Retinal pigment epithelial cell (primary cell): Measurements from ENCODE around the gene PDZD11.
A peak's percentile ranks its signal among the peaks of the same experiment; 100 is the strongest.

Experiments used
- DNase-seq: peaks from one replicate; pipeline ENCODE4 v3.0.0-alpha.2; 2010; ENCODE audit warnings: low read depth
- H3K4me3 ChIP-seq: 2 replicates; pipeline ENCODE4 v1.5.1; 2011; ENCODE audit warnings: mild to moderate bottlenecking, low read length, control low read depth, moderate library complexity
- TF ChIP-seq, protein P1 (sequence below): conservative IDR thresholded peaks from 2 replicates; pipeline ENCODE4 v1.5.1; 2011; ENCODE audit warnings: low read depth, low read length, control low read depth, inconsistent platforms

PDZD11 gene

DNA sequence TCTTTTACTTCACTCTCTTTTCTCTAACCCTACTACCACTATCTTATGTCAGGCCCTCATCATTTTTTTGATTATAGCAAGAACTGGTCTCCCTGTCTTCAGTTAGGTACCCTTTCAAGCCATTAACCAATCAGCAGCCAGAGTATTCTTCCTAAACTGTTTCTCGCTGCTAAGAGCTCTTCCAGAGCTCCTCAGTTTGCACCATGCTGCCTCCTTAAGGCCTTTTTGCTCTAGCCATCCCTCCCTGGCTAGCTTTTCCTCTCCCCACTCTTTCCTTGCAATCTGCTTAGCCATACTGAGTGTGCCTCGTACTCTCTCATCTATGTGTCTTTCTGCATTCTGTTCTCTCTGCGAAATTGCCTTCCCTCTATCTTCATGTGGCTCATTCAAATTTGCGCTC is 33.1 kb upstream of the PDZD11 start:
- no peak overlapping the region for H3K4me3 ChIP-seq
- no peak for DNase-seq
- TF ChIP-seq, protein P1, sequence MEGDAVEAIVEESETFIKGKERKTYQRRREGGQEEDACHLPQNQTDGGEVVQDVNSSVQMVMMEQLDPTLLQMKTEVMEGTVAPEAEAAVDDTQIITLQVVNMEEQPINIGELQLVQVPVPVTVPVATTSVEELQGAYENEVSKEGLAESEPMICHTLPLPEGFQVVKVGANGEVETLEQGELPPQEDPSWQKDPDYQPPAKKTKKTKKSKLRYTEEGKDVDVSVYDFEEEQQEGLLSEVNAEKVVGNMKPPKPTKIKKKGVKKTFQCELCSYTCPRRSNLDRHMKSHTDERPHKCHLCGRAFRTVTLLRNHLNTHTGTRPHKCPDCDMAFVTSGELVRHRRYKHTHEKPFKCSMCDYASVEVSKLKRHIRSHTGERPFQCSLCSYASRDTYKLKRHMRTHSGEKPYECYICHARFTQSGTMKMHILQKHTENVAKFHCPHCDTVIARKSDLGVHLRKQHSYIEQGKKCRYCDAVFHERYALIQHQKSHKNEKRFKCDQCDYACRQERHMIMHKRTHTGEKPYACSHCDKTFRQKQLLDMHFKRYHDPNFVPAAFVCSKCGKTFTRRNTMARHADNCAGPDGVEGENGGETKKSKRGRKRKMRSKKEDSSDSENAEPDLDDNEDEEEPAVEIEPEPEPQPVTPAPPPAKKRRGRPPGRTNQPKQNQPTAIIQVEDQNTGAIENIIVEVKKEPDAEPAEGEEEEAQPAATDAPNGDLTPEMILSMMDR = no peak

DNA sequence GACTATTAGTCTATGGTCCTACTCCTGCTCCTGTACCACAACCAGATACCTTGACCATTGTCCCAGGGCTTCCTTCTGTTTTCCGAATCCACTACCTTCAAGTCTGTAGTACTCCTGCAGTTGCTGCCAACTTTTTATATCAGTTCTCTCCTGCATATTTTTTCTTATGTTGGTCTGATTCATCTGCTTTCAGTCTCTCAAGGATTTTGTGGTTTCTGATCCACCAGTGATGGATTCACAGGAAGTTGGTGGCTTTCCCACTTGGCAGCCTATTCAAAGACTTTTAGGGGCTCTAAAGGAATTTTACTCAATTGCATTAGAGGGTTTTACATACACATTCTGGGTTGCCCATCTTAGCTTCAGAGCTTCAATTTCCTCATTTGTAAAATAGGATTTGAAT is 23.8 kb upstream of the PDZD11 start:
- TF ChIP-seq, protein P1 = no peak
- DNase-seq = no peak
- no peak overlapping the region for H3K4me3 ChIP-seq

DNA sequence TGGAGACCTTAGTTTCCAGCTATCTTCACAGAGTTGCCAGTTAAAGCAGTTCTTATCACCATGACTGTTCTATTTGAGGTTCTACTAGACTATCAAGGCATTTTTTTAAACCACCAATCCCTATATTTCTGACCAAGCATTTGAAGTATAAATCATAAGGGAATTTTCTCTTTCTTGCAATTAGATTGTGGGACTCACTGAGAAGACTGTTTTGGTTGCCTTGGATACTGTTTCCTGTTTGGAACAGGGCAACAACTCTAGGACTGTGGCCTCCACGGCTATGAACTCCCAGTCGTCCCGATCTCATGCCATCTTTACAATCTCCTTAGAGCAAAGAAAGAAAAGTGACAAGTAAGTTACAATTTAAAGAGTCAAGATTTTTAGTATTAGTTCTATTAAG is 12.0 kb upstream of the PDZD11 start:
- TF ChIP-seq, protein P1 = no peak
- no peak overlapping the region for H3K4me3 ChIP-seq
- no peak for DNase-seq

DNA sequence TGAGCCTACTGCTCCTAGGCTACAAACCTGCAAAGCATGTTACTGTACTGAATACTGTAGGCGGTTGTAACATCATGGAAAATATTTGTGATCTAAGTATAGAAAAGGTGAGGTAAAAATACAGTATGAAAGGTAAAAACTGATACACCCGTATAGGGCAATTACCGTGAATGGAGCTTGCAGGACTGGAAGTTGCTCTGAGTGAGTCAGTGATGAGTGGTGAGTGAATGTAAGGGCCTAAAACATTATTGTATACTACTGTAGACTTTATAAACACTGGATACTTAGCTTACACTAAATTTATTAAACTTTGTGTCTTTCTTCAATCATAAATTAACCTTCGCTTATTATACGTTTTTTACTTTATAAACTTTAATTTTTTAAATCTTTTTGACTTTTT is 3.9 kb upstream of the PDZD11 start:
- DNase-seq = no peak
- H3K4me3 ChIP-seq = no peak overlapping the region
- TF ChIP-seq, protein P1 = no peak

DNA sequence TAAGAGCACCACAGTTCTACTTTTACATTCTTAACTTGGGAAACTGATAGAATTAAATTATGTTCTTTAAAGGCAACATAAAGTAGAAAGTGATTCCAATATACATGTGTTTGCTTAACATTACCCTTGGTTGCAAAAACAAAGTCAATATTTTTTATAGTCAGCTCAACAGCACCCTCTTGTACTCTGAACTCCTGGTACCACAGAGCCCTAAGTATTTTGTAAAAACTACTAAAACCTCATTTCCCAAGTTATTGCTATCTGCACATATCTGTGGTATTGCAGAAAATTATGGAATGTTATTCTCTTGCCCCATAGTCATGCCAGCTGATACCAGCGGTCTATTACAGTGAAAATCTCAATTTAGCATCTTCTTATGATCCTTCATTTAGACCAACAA is 3.1 kb upstream of the PDZD11 start:
- TF ChIP-seq, protein P1 = no peak
- DNase-seq = no peak
- no peak overlapping the region for H3K4me3 ChIP-seq

DNA sequence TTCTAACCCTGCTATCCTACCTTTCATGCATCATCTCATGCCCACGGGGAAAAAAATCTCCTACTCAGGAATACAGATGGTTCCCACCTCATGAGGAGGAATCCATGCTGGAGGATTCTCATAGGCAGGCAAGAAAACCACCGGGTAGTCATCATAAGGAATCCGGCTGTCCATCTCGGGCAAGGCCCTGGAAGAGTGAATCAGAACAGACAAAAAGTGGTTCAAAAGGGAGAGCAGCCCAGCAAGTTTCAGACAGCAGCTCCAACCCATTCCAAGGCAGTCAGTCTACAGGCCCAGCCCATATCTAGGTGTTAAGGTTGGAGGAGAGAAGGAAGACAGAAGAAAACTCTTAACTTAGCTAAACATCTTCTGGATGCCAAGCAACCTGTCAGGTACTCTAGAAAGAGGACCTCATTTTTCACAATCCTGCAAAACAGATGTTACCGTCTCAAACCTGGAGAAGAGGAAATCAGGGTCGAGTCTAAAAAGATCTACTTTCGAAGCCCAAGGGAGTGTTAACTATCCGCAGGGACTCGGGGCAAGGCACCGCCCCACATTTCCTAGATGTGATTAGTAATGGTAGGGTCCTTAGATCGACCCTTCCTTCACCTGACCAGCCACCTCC is 447 bp downstream of the PDZD11 start:
- H3K4me3 ChIP-seq = peak overlapping the region; percentile 80
- TF ChIP-seq, protein P1 = no peak
- no peak for DNase-seq

DNA sequence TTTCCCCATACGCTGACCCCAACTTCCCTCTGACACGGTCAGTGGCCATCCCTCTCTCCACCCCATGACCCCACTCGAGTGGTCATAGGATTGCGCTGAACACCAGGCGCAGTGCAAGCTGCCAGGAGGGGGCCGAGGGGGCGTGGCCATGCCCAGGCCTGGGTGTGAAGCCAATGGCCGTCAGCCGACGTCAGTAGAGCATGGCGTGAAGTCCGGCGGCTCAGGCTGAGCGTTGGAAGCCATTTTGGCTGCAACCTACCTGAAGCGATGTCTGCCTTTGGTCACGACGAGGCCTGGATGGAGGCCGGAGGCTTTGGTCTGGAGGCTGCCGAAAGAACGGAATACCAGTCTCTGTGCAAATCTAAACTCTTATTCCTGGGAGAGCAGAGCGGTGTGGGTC is 7.8 kb downstream of the PDZD11 start, which contains the start of gene RAB41:
Gene RAB41 (plus strand): TSS at position 222 of the 400 bp plus-strand sequence. CDS start 46 bp downstream, at position 268.
- no peak for DNase-seq
- H3K4me3 ChIP-seq = no peak within 1 kb of the TSS
- TF ChIP-seq, protein P1 = no peak
